ENCODE results near the gene ITGA11. TPM values are rescaled to one million over a fixed set of nuclear protein-coding genes. Genes with fewer than 3 reads are reported as not detected.

ITGA11 gene
- total and polyA plus RNA-seq, 2 of the 13 experiments (the other 11 are each of a cell fraction or from before 2014, with no cell fraction given): not detected

GRCh38 chr15:68318008-68318835, 113.7 kb downstream of the ITGA11 start:
- Histone ChIP-seq H2AFZ (ENCODE audit: low read length) (no peak overlapping the region), H3K4me3 (replicated peaks in 1 of 3; ENCODE audit: insufficient read depth in 1 of 3, low read depth in 2 of 3, low read length in 3 of 3) (no peak overlapping the region), H3K79me2 (ENCODE audit: insufficient read depth, low read length) (no peaks in the 10 kb centered on the region), H3K36me3 (replicated peaks in 1 of 2; ENCODE audit: control insufficient read depth in 1 of 2, insufficient read depth in 2 of 2, low read length in 2 of 2) (no peaks in the 10 kb centered on the region), H3K27me3 (ENCODE audit: control insufficient read depth in 1 of 2, insufficient read depth in 2 of 2, low read length in 2 of 2) (peaks cover 7 to 40% of the 10 kb centered on the region in 2 experiments; a peak in 4 of 5 replicates), H4K20me1 (ENCODE audit: insufficient read depth, low read length) (no peaks in the 10 kb centered on the region), H3K9ac (ENCODE audit: insufficient read depth, low read depth, low read length) (no peak overlapping the region), H3K9me3 (ENCODE audit: low read length) (no peaks in the 10 kb centered on the region), H3K4me2 (ENCODE audit: low read depth, low read length) (no peak overlapping the region), H3K27ac (ENCODE audit: extremely low read length, insufficient read depth, low read length) (no peak overlapping the region), H3K4me1 (ENCODE audit: insufficient read depth, low read length) (peaks cover 9% of the 10 kb centered on the region)
- DNase-seq (ENCODE audit: low spot score): no peak
- ATAC-seq: no peak
- ChIA-PET CTCF (ENCODE audit: low intra/inter-chr PET ratio, low total read pairs) (no interaction called here), POLR2A (no interaction called here)
- WGBS (ENCODE audit: low lambda C conversion rate): 47% methylated on average over 4 of the region's 6 CpGs
- in situ Hi-C loops (cut with HindIII; ENCODE audit: extremely low pct_ligation_motif_present, low pct_unique_long_range_greater_than_20kb) (no loop called here), intact Hi-C loops (cut with micrococcal nuclease; ENCODE audit: unreplicated experiment) (no loop called here)
- no peak for FAIRE-seq
- BruUV-seq (replicated peaks): no TSS peak
- TF ChIP-seq E2F2 (CRISPR knock-in tag; IDR thresholded peaks at IDR 0.05; ENCODE audit: borderline replicate concordance) (no peak), ZSCAN30 (CRISPR knock-in tag; IDR thresholded peaks at IDR 0.05) (no peak), MBD4 (IDR thresholded peaks at IDR 0.05; ENCODE audit: borderline replicate concordance, low read length) (no peak)
- TF ChIP-seq, protein P1, sequence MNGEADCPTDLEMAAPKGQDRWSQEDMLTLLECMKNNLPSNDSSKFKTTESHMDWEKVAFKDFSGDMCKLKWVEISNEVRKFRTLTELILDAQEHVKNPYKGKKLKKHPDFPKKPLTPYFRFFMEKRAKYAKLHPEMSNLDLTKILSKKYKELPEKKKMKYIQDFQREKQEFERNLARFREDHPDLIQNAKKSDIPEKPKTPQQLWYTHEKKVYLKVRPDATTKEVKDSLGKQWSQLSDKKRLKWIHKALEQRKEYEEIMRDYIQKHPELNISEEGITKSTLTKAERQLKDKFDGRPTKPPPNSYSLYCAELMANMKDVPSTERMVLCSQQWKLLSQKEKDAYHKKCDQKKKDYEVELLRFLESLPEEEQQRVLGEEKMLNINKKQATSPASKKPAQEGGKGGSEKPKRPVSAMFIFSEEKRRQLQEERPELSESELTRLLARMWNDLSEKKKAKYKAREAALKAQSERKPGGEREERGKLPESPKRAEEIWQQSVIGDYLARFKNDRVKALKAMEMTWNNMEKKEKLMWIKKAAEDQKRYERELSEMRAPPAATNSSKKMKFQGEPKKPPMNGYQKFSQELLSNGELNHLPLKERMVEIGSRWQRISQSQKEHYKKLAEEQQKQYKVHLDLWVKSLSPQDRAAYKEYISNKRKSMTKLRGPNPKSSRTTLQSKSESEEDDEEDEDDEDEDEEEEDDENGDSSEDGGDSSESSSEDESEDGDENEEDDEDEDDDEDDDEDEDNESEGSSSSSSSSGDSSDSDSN (CRISPR knock-in tag; IDR thresholded peaks at IDR 0.05): no peak
